Measurements from ENCODE around the gene PCDHGB2.
"Not testable (repeated sequence)": the region's sequence is repeated elsewhere in the genome, so short reads cannot be mapped to it uniquely, and the experiment has no call there.

PCDHGB2 gene

DNA sequence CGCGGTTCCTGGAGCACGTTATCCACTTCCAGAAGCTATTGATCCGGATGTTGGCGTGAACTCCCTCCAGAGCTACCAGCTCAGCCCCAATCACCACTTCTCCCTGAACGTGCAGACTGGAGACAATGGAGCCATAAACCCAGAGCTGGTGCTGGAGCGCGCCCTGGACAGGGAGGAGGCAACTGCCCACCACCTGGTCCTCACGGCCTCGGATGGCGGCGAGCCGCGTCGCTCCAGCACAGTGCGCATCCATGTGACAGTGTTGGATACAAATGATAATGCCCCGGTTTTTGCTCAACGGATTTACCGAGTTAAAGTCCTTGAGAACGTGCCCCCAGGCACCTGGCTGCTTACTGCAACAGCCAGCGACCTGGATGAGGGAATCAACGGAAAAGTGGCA lies 43.6 kb downstream of the PCDHGB2 start:
- no peaks in the 10 kb centered on the region for H3K4me1 ChIP-seq (ENCODE audit: low read depth, poor library complexity, severe bottlenecking)
- H3K4me3 ChIP-seq (IDR thresholded peaks at IDR 0.05; ENCODE audit: insufficient read depth, low read depth, low read length) = no peak overlapping the region
- no peak overlapping the region for H3K9ac ChIP-seq
- no peak for TF ChIP-seq CTCF (conservative IDR thresholded peaks at IDR 0.05; ENCODE audit: low read depth, low read length)
- H2AFZ ChIP-seq (ENCODE audit: low read depth) = no peak overlapping the region
- no peaks in the 10 kb centered on the region for H3K79me2 ChIP-seq (ENCODE audit: insufficient read depth, low read depth)
- H3K27ac ChIP-seq = no peak overlapping the region
- no peaks in the 10 kb centered on the region for H4K20me1 ChIP-seq (ENCODE audit: insufficient read depth)
- no peak overlapping the region for H3K4me2 ChIP-seq
- no peaks in the 10 kb centered on the region for H3K36me3 ChIP-seq (ENCODE audit: insufficient read depth)
- H3K27me3 ChIP-seq (ENCODE audit: insufficient read depth, low read depth) = no peaks in the 10 kb centered on the region

GRCh38 chr5:141407790-141408505 lies 48.2 kb downstream of the PCDHGB2 start, which contains the start of gene PCDHGB6:
Gene PCDHGB6 (plus strand): TSS chr5:141408021. CDS start chr5:141408203, 182 bp downstream.
- not testable (repeated sequence) for H3K4me2 ChIP-seq; H3K36me3 ChIP-seq (ENCODE audit: insufficient read depth)

GRCh38 chr5:141409598-141410306 lies 50.0 kb downstream of the PCDHGB2 start:
- Histone ChIP-seq H3K36me3 (ENCODE audit: insufficient read depth) (no peaks in the 10 kb centered on the region), H3K27ac (no peak overlapping the region), H3K9ac (no peak overlapping the region), H4K20me1 (ENCODE audit: insufficient read depth) (no peaks in the 10 kb centered on the region), H3K4me2 (no peak overlapping the region), H3K79me2 (ENCODE audit: insufficient read depth, low read depth) (no peaks in the 10 kb centered on the region), H3K4me3 (IDR thresholded peaks at IDR 0.05; ENCODE audit: insufficient read depth, low read depth, low read length) (no peak overlapping the region), H2AFZ (ENCODE audit: low read depth) (no peak overlapping the region), H3K4me1 (ENCODE audit: low read depth, poor library complexity, severe bottlenecking) (no peaks in the 10 kb centered on the region), H3K27me3 (ENCODE audit: insufficient read depth, low read depth) (no peaks in the 10 kb centered on the region)
- TF ChIP-seq CTCF (conservative IDR thresholded peaks at IDR 0.05; ENCODE audit: low read depth, low read length) = no peak

More at GRCh38 chr5:141407790-141408505, 48.2 kb downstream of the PCDHGB2 start, which contains the start of gene PCDHGB6:
- not testable (repeated sequence) for H3K9ac ChIP-seq; H3K4me1 ChIP-seq (ENCODE audit: low read depth, poor library complexity, severe bottlenecking); H4K20me1 ChIP-seq (ENCODE audit: insufficient read depth); H3K4me3 ChIP-seq (IDR thresholded peaks at IDR 0.05; ENCODE audit: insufficient read depth, low read depth, low read length); H3K79me2 ChIP-seq (ENCODE audit: insufficient read depth, low read depth); H2AFZ ChIP-seq (ENCODE audit: low read depth); H3K27ac ChIP-seq; H3K27me3 ChIP-seq (ENCODE audit: insufficient read depth, low read depth)

- H3K4me2 ChIP-seq = no peak overlapping the region
- no peaks in the 10 kb centered on the region for H3K27me3 ChIP-seq (ENCODE audit: insufficient read depth, low read depth)
- H3K27ac ChIP-seq = no peak overlapping the region
- no peaks in the 10 kb centered on the region for H3K36me3 ChIP-seq (ENCODE audit: insufficient read depth)
- H3K9ac ChIP-seq = no peak overlapping the region
- H2AFZ ChIP-seq (ENCODE audit: low read depth) = no peak overlapping the region
- no peaks in the 10 kb centered on the region for H3K4me1 ChIP-seq (ENCODE audit: low read depth, poor library complexity, severe bottlenecking)
- TF ChIP-seq CTCF (conservative IDR thresholded peaks at IDR 0.05; ENCODE audit: low read depth, low read length) = no peak
- H3K4me3 ChIP-seq (IDR thresholded peaks at IDR 0.05; ENCODE audit: insufficient read depth, low read depth, low read length) = no peak overlapping the region
- H4K20me1 ChIP-seq (ENCODE audit: insufficient read depth) = no peaks in the 10 kb centered on the region
- H3K79me2 ChIP-seq (ENCODE audit: insufficient read depth, low read depth) = no peaks in the 10 kb centered on the region
Observed at GRCh38 chr5:141411575-141411974, 51.8 kb downstream of the PCDHGB2 start.

All from KMS-11 (cell line).